C4-2B (cell line): ENCODE data around the gene LRIT2.

Experiments used
- H3K27ac ChIP-seq: fragments of 450-650 bp; 2 replicates; pipeline ENCODE4 v1.5.1; 2017
- ZFX ChIP-seq: fragments of 450-650 bp; IDR thresholded peaks from 2 replicates; pipeline ENCODE4 v1.6.1; 2017
- TF ChIP-seq, protein P1 (sequence below): fragments of 450-650 bp; conservative IDR thresholded peaks from 2 replicates; pipeline ENCODE4 v1.5.1; 2017; ENCODE audit warnings: mild to moderate bottlenecking

The LRIT2 gene

DNA sequence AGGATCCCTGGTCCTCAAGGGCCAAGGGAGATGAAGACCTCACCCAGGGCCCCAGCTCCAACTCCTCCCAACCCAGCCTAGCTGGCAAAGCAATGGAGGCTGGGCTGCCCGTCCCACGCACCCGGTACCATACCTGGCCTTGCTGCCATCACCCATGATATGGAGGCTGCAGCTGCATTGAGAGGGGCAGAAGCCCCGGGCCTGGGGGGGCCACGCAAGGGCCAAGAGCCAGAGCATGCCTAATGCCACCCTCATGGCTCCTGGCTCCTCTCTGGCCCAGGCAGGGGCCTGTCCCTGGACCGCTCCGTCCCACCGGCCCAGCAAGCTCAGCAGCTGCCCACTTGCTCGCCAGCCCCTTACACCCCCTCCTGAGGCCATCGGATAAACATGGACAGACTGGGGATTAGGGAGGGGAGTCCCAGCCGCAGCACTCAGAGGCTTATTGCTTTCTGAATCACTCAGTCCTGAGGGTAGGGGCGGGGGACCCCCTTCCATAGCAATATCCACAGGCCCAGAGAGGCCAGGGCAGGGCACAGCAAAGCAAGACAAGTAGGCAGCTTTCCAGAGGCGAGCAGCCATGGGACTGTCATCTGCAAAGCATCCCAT lies 15.9 kb upstream of the LRIT2 start, which contains the start of gene LRIT1:
TSS of gene LRIT1 (minus strand) at position 362 of the 606 bp plus-strand sequence. CDS start at position 255, 107 bp downstream.
- TF ChIP-seq, protein P1, sequence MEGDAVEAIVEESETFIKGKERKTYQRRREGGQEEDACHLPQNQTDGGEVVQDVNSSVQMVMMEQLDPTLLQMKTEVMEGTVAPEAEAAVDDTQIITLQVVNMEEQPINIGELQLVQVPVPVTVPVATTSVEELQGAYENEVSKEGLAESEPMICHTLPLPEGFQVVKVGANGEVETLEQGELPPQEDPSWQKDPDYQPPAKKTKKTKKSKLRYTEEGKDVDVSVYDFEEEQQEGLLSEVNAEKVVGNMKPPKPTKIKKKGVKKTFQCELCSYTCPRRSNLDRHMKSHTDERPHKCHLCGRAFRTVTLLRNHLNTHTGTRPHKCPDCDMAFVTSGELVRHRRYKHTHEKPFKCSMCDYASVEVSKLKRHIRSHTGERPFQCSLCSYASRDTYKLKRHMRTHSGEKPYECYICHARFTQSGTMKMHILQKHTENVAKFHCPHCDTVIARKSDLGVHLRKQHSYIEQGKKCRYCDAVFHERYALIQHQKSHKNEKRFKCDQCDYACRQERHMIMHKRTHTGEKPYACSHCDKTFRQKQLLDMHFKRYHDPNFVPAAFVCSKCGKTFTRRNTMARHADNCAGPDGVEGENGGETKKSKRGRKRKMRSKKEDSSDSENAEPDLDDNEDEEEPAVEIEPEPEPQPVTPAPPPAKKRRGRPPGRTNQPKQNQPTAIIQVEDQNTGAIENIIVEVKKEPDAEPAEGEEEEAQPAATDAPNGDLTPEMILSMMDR = no peak
- no peak for TF ChIP-seq ZFX
- H3K27ac ChIP-seq = no peak within 1 kb of the TSS

DNA sequence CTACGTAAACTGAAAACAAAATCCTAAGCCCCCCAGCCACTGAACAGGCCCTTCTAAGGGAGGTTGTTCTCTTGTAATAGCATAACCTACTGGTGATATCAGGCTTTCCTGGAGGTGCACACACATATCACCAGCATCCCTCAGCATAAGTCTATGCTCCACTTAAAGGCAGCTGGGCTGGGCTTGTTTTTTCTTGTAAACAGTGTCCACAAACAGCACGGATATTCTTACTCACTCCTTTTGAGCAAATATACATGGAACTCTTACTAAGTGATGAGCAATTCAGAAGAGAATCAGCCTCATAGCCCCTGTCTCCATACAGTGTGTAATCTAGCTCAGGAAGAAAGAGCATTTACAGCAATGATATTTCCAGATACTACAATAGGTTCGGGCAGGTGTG lies 13.6 kb upstream of the LRIT2 start:
- TF ChIP-seq, protein P1 = no peak
- no peak for TF ChIP-seq ZFX
- no peak overlapping the region for H3K27ac ChIP-seq

DNA sequence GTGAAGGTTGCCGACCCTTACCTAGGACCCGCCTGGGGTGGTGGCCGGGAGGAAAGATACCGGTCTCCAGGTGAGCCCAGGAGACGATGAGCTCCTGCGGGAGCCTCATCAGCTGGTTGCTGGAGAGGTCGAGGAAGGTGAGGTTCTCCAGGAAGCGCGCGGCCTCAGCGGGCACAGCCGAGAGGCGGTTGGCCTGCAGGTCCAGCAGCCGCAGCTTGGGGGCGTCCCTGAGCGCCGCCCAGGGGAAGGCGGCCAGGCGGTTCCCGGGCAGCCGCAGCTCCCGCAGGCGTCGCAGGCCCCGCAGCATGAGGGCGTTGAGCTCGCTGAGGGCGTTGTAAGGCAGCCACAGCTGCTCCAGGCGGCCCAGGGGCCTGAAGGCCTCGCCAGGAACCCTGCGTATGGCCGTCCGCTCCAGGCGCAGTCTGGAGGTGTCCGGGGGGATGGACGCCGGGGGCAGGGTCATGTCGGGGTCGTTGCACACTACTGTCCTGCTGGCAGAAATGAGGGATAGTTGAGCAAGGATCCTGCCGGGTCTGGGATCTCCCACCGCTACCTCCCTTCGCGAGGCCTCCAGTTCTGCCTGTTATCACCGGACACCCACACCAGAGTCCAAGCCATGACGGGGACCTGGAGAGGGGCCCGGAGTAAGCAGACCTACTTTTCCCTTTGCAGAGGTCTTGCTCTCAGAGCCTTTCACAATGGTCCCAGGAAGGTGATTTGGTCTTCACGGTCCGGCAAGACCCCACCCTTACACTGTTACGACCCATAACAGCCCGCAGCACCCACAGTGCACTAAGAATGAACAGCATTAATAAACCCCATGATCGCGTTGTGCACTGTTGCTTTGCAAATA lies 12.1 kb upstream of the LRIT2 start:
- no peak overlapping the region for H3K27ac ChIP-seq
- TF ChIP-seq ZFX = no peak
- TF ChIP-seq, protein P1 = no peak; the same call in 1 of the 2 replicates

DNA sequence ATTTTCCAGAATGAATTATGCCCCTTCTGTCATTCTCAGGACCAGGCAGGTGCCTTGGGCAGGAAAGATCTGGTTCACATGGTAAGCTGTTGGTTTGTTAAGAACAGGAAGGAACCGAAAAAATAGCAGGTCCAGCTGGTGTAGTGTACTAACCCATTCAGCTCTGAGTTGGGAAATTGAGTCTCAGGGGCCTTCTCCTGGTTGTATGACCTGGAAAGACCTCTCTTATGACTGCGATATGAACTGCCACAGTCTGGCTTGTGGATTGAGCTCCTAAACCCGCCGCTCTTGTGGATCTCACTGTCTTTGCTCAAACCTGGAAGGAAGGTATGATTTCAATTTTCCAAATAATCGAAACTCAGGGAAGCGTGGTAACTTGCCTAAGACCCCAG lies 11.5 kb upstream of the LRIT2 start:
- no peak overlapping the region for H3K27ac ChIP-seq
- TF ChIP-seq, protein P1 = no peak
- no peak for TF ChIP-seq ZFX

DNA sequence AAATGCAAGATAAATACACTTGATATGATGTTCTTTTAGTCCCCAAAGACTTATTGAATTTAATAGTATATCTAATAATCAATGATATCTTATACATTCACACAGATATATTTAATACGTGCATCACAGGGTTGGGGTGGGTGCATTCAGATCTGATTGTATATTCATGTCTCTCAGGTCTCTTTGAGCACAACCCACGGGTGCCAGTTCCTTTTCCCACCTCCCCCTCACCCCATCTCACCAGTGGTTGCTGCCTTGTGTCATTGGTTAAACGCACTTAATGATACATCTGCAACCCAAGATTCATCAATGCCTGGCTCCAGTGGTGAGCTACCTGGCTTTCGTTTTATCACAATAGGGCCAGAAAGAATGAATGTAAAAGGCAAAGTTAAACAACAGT lies 9.8 kb upstream of the LRIT2 start:
- no peak for TF ChIP-seq ZFX
- TF ChIP-seq, protein P1 = no peak
- no peak overlapping the region for H3K27ac ChIP-seq

DNA sequence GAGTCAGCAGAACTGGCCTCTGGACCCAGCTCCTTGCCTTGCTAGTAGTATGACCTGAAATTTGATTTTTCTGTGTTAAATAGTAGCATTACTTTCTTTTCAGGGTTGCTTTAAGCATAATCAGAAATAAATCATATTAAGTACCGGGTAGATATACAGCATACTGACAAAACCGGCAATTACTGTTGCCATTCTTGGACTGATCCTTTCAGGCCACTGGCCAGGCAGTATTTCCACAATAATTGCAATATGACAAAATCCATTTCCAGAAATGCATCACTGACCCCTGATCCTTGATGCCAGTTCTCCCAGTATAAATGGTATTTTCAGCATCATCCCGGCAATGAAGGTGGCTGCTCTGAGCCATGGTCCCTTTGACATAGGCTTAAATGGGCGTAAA lies 9.1 kb upstream of the LRIT2 start:
- no peak overlapping the region for H3K27ac ChIP-seq
- TF ChIP-seq ZFX = no peak
- TF ChIP-seq, protein P1 = no peak

DNA sequence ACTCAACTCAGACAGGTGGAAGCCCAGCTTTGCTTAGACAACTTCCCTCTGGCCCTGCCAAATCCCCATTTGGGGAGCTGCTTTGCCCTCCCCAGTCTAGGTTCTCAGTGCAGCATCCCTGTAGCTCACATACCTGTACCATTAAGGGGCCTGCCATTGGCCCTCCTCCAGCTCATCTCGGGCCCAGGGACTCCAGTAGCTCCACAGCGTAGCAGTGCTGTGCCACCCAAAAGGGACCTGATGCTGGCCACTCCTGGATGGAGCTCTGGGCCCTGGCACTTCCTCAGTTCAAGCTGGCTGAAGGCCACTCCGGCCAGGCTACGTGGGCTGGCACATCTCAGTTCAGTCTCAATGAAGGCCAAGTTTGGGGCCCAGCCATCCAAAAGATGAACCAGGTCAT lies 8.6 kb upstream of the LRIT2 start:
- no peak overlapping the region for H3K27ac ChIP-seq
- no peak for TF ChIP-seq ZFX
- TF ChIP-seq, protein P1 = no peak
